ENCODE results near the gene ATP1A1. TPM values are rescaled to one million over a fixed set of nuclear protein-coding genes. Genes with fewer than 3 reads are reported as not detected.

The ATP1A1 gene
- total and polyA plus RNA-seq, 2 experiments from 2014 or later: 117 to 202 TPM

DNA sequence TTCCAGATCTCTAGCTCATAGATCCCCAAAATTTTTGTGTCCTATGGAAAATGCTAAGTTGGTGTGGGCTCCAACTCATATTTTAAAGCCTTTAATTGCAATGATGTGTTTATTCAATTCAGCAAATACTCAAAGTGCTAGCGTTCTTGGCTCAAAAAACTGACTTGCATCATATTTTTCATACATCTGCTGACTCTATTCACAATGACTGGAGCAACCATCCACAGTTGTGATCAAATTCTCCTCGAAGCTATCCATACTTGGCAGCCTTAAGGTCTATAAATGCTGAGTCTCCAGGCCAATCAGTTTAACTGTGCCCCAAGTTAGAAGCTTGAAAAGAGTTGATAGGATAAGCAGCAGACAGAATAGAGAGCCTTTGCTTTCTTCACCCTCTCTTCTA is 2.9 kb upstream of the ATP1A1 start:
- peaks cover 19% of the 10 kb centered on the region for H3K27me3 ChIP-seq (ENCODE audit: insufficient read depth)
- Mint-ChIP-seq H3K27ac (no peak overlapping the region), H3K4me1 (peaks cover 19% of the 10 kb centered on the region), H3K36me3 (ENCODE audit: low read depth) (no peaks in the 10 kb centered on the region; the same call in 2 of the 3 replicates), H3K27me3 (ENCODE audit: insufficient read depth, low read depth, poor library complexity) (peaks cover 14% of the 10 kb centered on the region), H3K4me3 (no peak overlapping the region), H3K9me3 (no peaks in the 10 kb centered on the region)
- H3K27ac ChIP-seq (ENCODE audit: low read depth): no peak overlapping the region
- DNase-seq (ENCODE audit: low spot score) (no peak), ATAC-seq (no peak)
- peaks cover 14% of the 10 kb centered on the region for H3K9me2 ChIP-seq (ENCODE audit: insufficient read depth)
- no peak for TF ChIP-seq CREB1 (CRISPR knock-in tag; IDR thresholded peaks at IDR 0.05; ENCODE audit: low read depth)
- TF ChIP-seq EZH2 (IDR thresholded peaks at IDR 0.05; ENCODE audit: low read depth, unreplicated experiment): no peak
- TF ChIP-seq JUNB (IDR thresholded peaks at IDR 0.05; ENCODE audit: unreplicated experiment): no peak
- TF ChIP-seq, protein P1, sequence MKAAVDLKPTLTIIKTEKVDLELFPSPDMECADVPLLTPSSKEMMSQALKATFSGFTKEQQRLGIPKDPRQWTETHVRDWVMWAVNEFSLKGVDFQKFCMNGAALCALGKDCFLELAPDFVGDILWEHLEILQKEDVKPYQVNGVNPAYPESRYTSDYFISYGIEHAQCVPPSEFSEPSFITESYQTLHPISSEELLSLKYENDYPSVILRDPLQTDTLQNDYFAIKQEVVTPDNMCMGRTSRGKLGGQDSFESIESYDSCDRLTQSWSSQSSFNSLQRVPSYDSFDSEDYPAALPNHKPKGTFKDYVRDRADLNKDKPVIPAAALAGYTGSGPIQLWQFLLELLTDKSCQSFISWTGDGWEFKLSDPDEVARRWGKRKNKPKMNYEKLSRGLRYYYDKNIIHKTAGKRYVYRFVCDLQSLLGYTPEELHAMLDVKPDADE (IDR thresholded peaks at IDR 0.05): no peak
- no peak for TF ChIP-seq STAT1 (IDR thresholded peaks at IDR 0.05; ENCODE audit: unreplicated experiment)
- no peak for TF ChIP-seq ZNF114 (CRISPR knock-in tag; IDR thresholded peaks at IDR 0.05)
- no peak for TF ChIP-seq ZNF331 (CRISPR knock-in tag; IDR thresholded peaks at IDR 0.05; ENCODE audit: low read depth)
- peaks cover 12% of the 10 kb centered on the region; the same call in 1 of the 2 replicates for H4K20me1 ChIP-seq (replicated peaks; ENCODE audit: insufficient read depth)
- peaks cover 17% of the 10 kb centered on the region for H3K4me1 ChIP-seq (ENCODE audit: insufficient read depth)
- H3K36me3 ChIP-seq (ENCODE audit: insufficient read depth): no peaks in the 10 kb centered on the region
- H2AFZ ChIP-seq: no peak overlapping the region
- peaks cover 14% of the 10 kb centered on the region for H3K79me2 ChIP-seq (replicated peaks; ENCODE audit: insufficient read depth)
- H3K4me3 ChIP-seq: no peak overlapping the region
- H3F3A ChIP-seq (replicated peaks; ENCODE audit: low read depth): no peaks in the 10 kb centered on the region
- no peak overlapping the region for H3K4me2 ChIP-seq

DNA sequence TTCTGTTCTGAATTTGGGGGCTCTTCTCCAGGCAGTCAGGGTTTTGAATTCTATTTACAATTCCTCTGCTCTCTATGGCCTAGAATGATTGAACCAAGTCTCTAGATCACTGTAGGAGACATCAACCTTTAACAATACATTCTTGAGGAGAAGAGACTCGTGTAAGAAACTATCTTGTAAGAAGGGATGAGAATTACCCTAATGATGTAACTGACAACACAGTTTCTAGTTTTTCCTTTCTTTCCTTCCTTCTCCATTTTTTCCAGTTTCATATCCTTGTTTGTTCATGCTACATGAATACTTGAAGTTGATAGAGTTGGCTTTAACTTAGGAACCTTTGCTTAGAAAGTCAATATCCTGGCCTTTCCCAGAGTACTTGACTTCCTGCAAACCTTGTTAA is 1.3 kb upstream of the ATP1A1 start:
- no peak overlapping the region for H3K27ac ChIP-seq (ENCODE audit: low read depth)
- peak overlapping the region; percentile 76 for H3K4me2 ChIP-seq
- Mint-ChIP-seq H3K4me1 (peaks cover 35% of the 10 kb centered on the region), H3K9me3 (no peaks in the 10 kb centered on the region), H3K27ac (no peak overlapping the region), H3K4me3 (peak overlapping the region; percentile 81), H3K27me3 (ENCODE audit: insufficient read depth, low read depth, poor library complexity) (peaks cover 14% of the 10 kb centered on the region), H3K36me3 (ENCODE audit: low read depth) (no peaks in the 10 kb centered on the region; the same call in 2 of the 3 replicates)
- peaks cover 30% of the 10 kb centered on the region for H3K79me2 ChIP-seq (replicated peaks; ENCODE audit: insufficient read depth)
- peaks cover 33% of the 10 kb centered on the region for H3K4me1 ChIP-seq (ENCODE audit: insufficient read depth)
- no peaks in the 10 kb centered on the region for H3K36me3 ChIP-seq (ENCODE audit: insufficient read depth)
- H2AFZ ChIP-seq: 0 out of 2 replicates have a peak overlapping the region, but pooled peaks have one; percentile 12
- DNase-seq (ENCODE audit: low spot score) (no peak), ATAC-seq (no peak)
- H3F3A ChIP-seq (replicated peaks; ENCODE audit: low read depth): no peaks in the 10 kb centered on the region
- peak overlapping the region; percentile 92 for H3K4me3 ChIP-seq
- H4K20me1 ChIP-seq (replicated peaks; ENCODE audit: insufficient read depth): peaks cover 23% of the 10 kb centered on the region; the same call in 1 of the 2 replicates
- H3K27me3 ChIP-seq (ENCODE audit: insufficient read depth): peaks cover 19% of the 10 kb centered on the region
- TF ChIP-seq, protein P2, sequence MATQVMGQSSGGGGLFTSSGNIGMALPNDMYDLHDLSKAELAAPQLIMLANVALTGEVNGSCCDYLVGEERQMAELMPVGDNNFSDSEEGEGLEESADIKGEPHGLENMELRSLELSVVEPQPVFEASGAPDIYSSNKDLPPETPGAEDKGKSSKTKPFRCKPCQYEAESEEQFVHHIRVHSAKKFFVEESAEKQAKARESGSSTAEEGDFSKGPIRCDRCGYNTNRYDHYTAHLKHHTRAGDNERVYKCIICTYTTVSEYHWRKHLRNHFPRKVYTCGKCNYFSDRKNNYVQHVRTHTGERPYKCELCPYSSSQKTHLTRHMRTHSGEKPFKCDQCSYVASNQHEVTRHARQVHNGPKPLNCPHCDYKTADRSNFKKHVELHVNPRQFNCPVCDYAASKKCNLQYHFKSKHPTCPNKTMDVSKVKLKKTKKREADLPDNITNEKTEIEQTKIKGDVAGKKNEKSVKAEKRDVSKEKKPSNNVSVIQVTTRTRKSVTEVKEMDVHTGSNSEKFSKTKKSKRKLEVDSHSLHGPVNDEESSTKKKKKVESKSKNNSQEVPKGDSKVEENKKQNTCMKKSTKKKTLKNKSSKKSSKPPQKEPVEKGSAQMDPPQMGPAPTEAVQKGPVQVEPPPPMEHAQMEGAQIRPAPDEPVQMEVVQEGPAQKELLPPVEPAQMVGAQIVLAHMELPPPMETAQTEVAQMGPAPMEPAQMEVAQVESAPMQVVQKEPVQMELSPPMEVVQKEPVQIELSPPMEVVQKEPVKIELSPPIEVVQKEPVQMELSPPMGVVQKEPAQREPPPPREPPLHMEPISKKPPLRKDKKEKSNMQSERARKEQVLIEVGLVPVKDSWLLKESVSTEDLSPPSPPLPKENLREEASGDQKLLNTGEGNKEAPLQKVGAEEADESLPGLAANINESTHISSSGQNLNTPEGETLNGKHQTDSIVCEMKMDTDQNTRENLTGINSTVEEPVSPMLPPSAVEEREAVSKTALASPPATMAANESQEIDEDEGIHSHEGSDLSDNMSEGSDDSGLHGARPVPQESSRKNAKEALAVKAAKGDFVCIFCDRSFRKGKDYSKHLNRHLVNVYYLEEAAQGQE (IDR thresholded peaks at IDR 0.05; ENCODE audit: unreplicated experiment): no peak
- peaks cover 9% of the 10 kb centered on the region for H3K9me2 ChIP-seq (ENCODE audit: insufficient read depth)
